Liver (tissue), 3 donors: Measurements from ENCODE around the gene CMIP.

ENCODE experiments used
- CTCF ChIP-seq: fragments of 150-350 bp; IDR thresholded peaks from 2 replicates; pipeline ENCODE4 v1.5.1; 2017; ENCODE audit warnings: improper control_type of control experiment, low read depth, low read length; ENCODE audit not compliant: missing input control
- FOXA1 ChIP-seq: IDR thresholded peaks from 2 replicates; pipeline ENCODE4 v1.6.1; 2016; ENCODE audit warnings: antibody characterized with exemption
- GABPA ChIP-seq, 2 donors: IDR thresholded peaks in 1 of 2; conservative IDR thresholded peaks in 1 of 2; 2 replicates each; pipeline ENCODE4 v1.6.1; 2016; ENCODE audit warnings: antibody characterized with exemption in 2 of 2, mild to moderate bottlenecking in 1 of 2, moderate library complexity in 1 of 2
- TF ChIP-seq, protein P1 (sequence below): IDR thresholded peaks from 2 replicates; pipeline ENCODE4 v1.6.1; 2016; ENCODE audit warnings: antibody characterized with exemption
- donor health status: healthy.
- donor health status: healthy.

GRCh38 chr16:81447383-81448101 is 2.9 kb downstream of the CMIP start:
- TF ChIP-seq CTCF (no peak), FOXA1 (no peak), GABPA (IDR thresholded peaks at IDR 0.05 in 1 of 2, conservative IDR thresholded peaks at IDR 0.05 in 1 of 2) (no peak)
- TF ChIP-seq, protein P1, sequence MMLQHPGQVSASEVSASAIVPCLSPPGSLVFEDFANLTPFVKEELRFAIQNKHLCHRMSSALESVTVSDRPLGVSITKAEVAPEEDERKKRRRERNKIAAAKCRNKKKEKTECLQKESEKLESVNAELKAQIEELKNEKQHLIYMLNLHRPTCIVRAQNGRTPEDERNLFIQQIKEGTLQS = peak; percentile 42
